Heart left ventricle (tissue), 16 donors: ENCODE measurements around the gene PLXNA3. TPM values are rescaled to one million over a fixed set of nuclear protein-coding genes. Genes with fewer than 3 reads are reported as not detected.

Experiments
- ATAC-seq, 4 donors: fragments of 200-7000 bp; cut with Tn5 transposase; one replicate each; pipeline ENCODE4 v1.9.1; 2020 to 2022; ENCODE audit warnings: moderate library complexity in 4 of 4, mild to moderate bottlenecking in 3 of 4, moderate number of reproducible peaks in 1 of 4
- DNase-seq, 5 donors: peaks; one replicate each; pipeline ENCODE4 v3.0.0-alpha.2; 2020
- H3K27ac ChIP-seq, 12 donors: fragments of 200-600 bp; sonication (generic) in 4 of 12; one replicate each; pipeline versions ENCODE4 v1.5.0 to v1.8.0; 2016 to 2022; ENCODE audit warnings: mild to moderate bottlenecking in 2 of 12
- H3K27me3 ChIP-seq, 9 donors: fragments of 200-600 bp; sonication (generic) in 2 of 9; one replicate each; pipeline versions ENCODE4 v1.5.1 to v1.8.0; 2016 to 2022; ENCODE audit warnings: mild to moderate bottlenecking in 3 of 9
- H3K36me3 ChIP-seq, 9 donors: fragments of 200-600 bp; sonication (generic) in 2 of 9; one replicate each; pipeline versions ENCODE4 v1.5.0 to v1.8.0; 2018 to 2022; ENCODE audit warnings: mild to moderate bottlenecking in 2 of 9
- H3K4me1 ChIP-seq, 12 donors: fragments of 200-600 bp; sonication (generic) in 4 of 12; one replicate each; pipeline versions ENCODE4 v1.5.0 to v1.8.0; 2016 to 2022; ENCODE audit warnings: mild to moderate bottlenecking in 3 of 12
- H3K4me3 ChIP-seq, 12 donors: fragments of 200-600 bp; sonication (generic) in 4 of 12; one replicate each; pipeline versions ENCODE4 v1.5.0 to v1.8.0; 2017 to 2022; ENCODE audit warnings: mild to moderate bottlenecking in 9 of 12, moderate library complexity in 4 of 12
- H3K9me3 ChIP-seq, 12 donors: fragments of 200-600 bp; sonication (generic) in 4 of 12; one replicate each; pipeline versions ENCODE4 v1.5.0 to v1.8.0; 2016 to 2022; ENCODE audit warnings: mild to moderate bottlenecking in 1 of 12
- POLR2A ChIP-seq, 2 donors: fragments of 450-650 bp; IDR thresholded peaks; one replicate each; pipeline ENCODE4 v1.6.1; 2017; ENCODE audit warnings: antibody characterized with exemption in 2 of 2, mild to moderate bottlenecking in 2 of 2, moderate library complexity in 2 of 2
- WGBS, 4 donors: extraction: QIAGEN DNeasy Blood & Tissue Kit in 2 of 4; methylation state at CpG; one replicate each; pipeline versions ENCODE4 v1.1.5 to v1.1.7; 2013 to 2018; 5-methylcytosine and 5-hydroxymethylcytosine counted together
- intact Hi-C, 10 donors: fragments of 100-400 bp; cut with DNase I; formaldehyde crosslinking; loops; one replicate each; pipeline versions ENCODE4 v1.11.1 to v1.14.2; 2022
- polyA plus RNA-seq, 2 donors: library from polyadenylated mRNA; stranded (reverse); fragments of 200-250 nt; gene quantifications; one replicate each; pipeline ENCODE4 v1.2.3, GENCODE V29; 2013
- total RNA-seq, 9 donors: library from RNA; depleted of rRNA in 2 of 9; stranded (reverse); fragments of >200 nt in 2 of 9; fragmentation: NEBNext Ultra II Directional in 3 of 9; extraction: Animal tissue kit (Norgen Biotek cat#: 25700) in 3 of 9; gene quantifications; one replicate each; pipeline versions ENCODE4 v1.1.0 to v1.2.4, GENCODE V29; 2016 to 2023
- TF ChIP-seq, protein P1 (sequence below), 12 donors: fragments of 200-600 bp; sonication (generic) in 4 of 12; IDR thresholded peaks; one replicate each; pipeline versions ENCODE4 v1.5.0 to v1.8.0; 2018 to 2022; ENCODE audit warnings: antibody characterized with exemption in 12 of 12, mild to moderate bottlenecking in 5 of 12
- donor health status: ischemic (EF 13 %, LVEDD 7.1; RV severe dilation, severe dysfunction).
- donor health status: healthy with polysubstance abuse.
- donor health status: DM: no; HTN: yes; CAD: no.
- donor health status: DM: no; HTN: no; CAD: no.
- donor health status: ischemic (EF 25% LVEDD 6.9; RV normal size, moderate dysfunction).
- donor health status: ischemic (EF 25% LVEDD 5.7; RV mildly dilated, moderate dysfunction).
- donor health status: healthy.
- donor health status: DM: yes; HTN: yes; CAD: no.
- donor health status: ischemic (EF 35%, LVEDD 5.7; RV mildly dilated, moderate dysfunction).
- donor health status: nonischemic (EF 11% LVEDD 7.7; RV severe dilation, severe dysfunction).
- donor health status: DM: yes; HTN: yes; CAD: no.
- donor health status: PGD.
- donor health status: ischemic (EF 29% LVEDD 5.4; RV normal size, mild dysfunction).
- donor health status: nonischemic (EF 23%, LVEDD 6.1; RV moderate dilation, normal function).

The PLXNA3 gene
- total and polyA plus RNA-seq, 11 donors, result 4.7 to 46.6 (median 12.6) TPM

DNA sequence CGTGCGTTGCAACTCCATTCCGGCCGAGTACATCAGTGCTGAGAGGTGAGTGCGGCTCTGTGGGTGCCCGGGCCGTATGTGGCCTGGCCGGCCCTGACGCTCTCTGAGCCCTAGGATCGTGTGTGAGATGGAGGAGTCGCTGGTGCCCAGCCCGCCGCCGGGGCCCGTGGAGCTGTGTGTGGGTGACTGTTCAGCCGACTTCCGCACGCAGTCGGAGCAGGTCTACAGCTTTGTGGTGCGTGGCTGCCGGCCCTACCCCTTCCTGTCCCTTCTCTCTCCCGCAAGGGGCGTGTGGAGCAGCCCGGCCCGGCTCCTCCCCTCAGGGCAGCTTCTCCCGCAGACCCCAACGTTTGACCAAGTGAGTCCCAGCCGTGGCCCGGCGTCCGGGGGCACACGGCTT lies 8.0 kb downstream of the PLXNA3 start:
- no peak for ATAC-seq
- Histone ChIP-seq H3K9me3 (no peaks in the 10 kb centered on the region), H3K27me3 (no peaks in the 10 kb centered on the region), H3K4me1 (no peaks in the 10 kb centered on the region), H3K36me3 (peaks cover 0 to 59% (median 4%) of the 10 kb centered on the region in 9 donors), H3K27ac (no peak overlapping the region), H3K4me3 (no peak overlapping the region)
- no peak for DNase-seq
- intact Hi-C loops, result no loop called here
- no peak for TF ChIP-seq POLR2A (IDR thresholded peaks at IDR 0.05)
- TF ChIP-seq, protein P1, sequence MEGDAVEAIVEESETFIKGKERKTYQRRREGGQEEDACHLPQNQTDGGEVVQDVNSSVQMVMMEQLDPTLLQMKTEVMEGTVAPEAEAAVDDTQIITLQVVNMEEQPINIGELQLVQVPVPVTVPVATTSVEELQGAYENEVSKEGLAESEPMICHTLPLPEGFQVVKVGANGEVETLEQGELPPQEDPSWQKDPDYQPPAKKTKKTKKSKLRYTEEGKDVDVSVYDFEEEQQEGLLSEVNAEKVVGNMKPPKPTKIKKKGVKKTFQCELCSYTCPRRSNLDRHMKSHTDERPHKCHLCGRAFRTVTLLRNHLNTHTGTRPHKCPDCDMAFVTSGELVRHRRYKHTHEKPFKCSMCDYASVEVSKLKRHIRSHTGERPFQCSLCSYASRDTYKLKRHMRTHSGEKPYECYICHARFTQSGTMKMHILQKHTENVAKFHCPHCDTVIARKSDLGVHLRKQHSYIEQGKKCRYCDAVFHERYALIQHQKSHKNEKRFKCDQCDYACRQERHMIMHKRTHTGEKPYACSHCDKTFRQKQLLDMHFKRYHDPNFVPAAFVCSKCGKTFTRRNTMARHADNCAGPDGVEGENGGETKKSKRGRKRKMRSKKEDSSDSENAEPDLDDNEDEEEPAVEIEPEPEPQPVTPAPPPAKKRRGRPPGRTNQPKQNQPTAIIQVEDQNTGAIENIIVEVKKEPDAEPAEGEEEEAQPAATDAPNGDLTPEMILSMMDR (IDR thresholded peaks at IDR 0.05), result no peak
- 92 to 93% (median 93%) methylated on average over 27 to 32 of the region's 32 CpGs for WGBS, 4 donors

DNA sequence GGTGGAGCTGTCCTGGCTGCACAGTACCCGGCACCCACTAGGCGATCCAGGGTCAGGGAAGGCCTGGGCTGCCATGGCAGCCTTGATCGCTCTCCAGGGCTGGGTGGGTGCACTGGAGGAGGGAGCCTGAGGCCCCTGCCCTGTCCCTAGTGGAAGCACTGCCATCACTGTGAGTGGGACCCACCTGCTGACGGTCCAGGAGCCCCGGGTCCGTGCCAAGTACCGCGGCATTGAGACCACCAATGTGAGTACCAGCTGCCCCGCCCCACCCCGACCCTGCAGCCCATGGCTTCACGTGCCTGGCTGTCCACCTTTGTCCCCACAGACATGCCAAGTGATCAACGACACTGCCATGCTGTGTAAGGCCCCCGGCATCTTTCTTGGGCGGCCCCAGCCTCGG lies 8.8 kb downstream of the PLXNA3 start:
- TF ChIP-seq, protein P1 (IDR thresholded peaks at IDR 0.05), result no peak
- TF ChIP-seq POLR2A (IDR thresholded peaks at IDR 0.05), result no peak
- Histone ChIP-seq H3K4me1 (no peaks in the 10 kb centered on the region), H3K36me3 (peaks cover 0 to 68% (median 4%) of the 10 kb centered on the region in 9 donors), H3K27me3 (no peaks in the 10 kb centered on the region), H3K9me3 (no peaks in the 10 kb centered on the region), H3K4me3 (no peak overlapping the region), H3K27ac (no peak overlapping the region)
- ATAC-seq, result no peak
- intact Hi-C loops, result no loop called here
- 78 to 96% (median 93%) methylated on average over 6 to 15 of the region's 15 CpGs for WGBS, 4 donors
- no peak for DNase-seq

DNA sequence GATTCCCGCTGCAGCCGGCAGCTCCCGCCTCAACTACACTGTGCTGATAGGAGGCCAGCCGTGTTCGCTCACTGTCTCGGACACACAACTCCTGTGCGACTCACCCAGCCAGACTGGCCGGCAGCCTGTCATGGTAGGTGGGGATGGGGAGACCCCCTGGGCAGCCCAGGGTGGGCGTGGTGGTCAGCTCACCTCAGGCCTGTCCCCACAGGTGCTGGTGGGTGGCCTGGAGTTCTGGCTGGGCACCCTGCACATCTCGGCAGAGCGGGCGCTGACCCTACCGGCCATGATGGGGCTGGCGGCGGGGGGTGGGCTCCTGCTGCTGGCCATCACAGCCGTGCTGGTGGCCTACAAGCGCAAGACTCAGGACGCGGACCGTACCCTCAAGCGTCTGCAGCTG lies 9.5 kb downstream of the PLXNA3 start:
- ATAC-seq (no peak), DNase-seq (peak in 1 of 5 donors; percentile 33)
- no peaks in the 10 kb centered on the region for H3K27me3 ChIP-seq
- H3K36me3 ChIP-seq, result peaks cover 0 to 68% (median 4%) of the 10 kb centered on the region in 9 donors
- WGBS, 4 donors, result 92 to 100% (median 97%) methylated on average over 5 to 21 of the region's 21 CpGs
- intact Hi-C loops, result no loop called here
- TF ChIP-seq, protein P1 (IDR thresholded peaks at IDR 0.05), result no peak
- no peak for TF ChIP-seq POLR2A (IDR thresholded peaks at IDR 0.05)
- no peaks in the 10 kb centered on the region for H3K9me3 ChIP-seq
- H3K4me1 ChIP-seq, result no peaks in the 10 kb centered on the region
- no peak overlapping the region for H3K27ac ChIP-seq
- no peak overlapping the region for H3K4me3 ChIP-seq

DNA sequence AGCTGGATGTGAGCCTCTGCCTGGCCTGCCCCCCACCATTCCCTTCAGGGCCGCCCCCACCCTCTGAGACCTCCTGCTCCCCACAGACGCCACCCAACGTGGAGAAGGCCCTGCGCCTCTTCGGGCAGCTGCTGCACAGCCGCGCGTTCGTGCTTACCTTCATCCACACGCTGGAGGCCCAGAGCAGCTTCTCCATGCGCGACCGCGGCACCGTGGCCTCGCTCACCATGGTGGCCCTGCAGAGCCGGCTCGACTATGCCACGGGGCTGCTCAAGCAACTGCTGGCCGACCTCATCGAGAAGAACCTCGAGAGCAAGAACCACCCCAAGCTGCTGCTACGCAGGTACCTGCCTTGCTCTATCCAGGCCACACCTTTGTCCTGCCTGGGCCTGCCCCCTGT lies 10.1 kb downstream of the PLXNA3 start:
- intact Hi-C loops, result no loop called here
- peaks cover 0 to 68% (median 4%) of the 10 kb centered on the region in 9 donors for H3K36me3 ChIP-seq
- WGBS, 4 donors, result 95 to 99% (median 96%) methylated on average over 21 to 23 of the region's 23 CpGs

More for the DNA sequence above, 10.1 kb downstream of the PLXNA3 start:
- no peak for TF ChIP-seq POLR2A (IDR thresholded peaks at IDR 0.05)
- TF ChIP-seq, protein P1 (IDR thresholded peaks at IDR 0.05), result no peak
- H3K4me3 ChIP-seq, result no peak overlapping the region
- no peaks in the 10 kb centered on the region for H3K9me3 ChIP-seq
- no peak overlapping the region for H3K27ac ChIP-seq
- DNase-seq (no peak), ATAC-seq (no peak)
- H3K4me1 ChIP-seq, result no peaks in the 10 kb centered on the region
- no peaks in the 10 kb centered on the region for H3K27me3 ChIP-seq
